Neural cell (in vitro differentiated cells): ENCODE measurements around the gene SLF2. TPM values are rescaled to one million over a fixed set of nuclear protein-coding genes. Genes with fewer than 3 reads are reported as not detected.

Source experiments
- H2AFZ ChIP-seq: fragments of 200-600, 300-800 bp; sonication (generic), shearing (Covaris generic); 2 replicates; pipeline ENCODE4 v1.6.0; 2014; ENCODE audit warnings: low read depth, mild to moderate bottlenecking, antibody characterized with exemption, low read length, moderate library complexity
- H3F3A ChIP-seq: fragments of 200-600 bp; shearing (Covaris generic); 2 replicates; pipeline ENCODE4 v1.6.1; 2016; ENCODE audit warnings: mild to moderate bottlenecking, moderate library complexity, mixed read lengths, antibody characterized with exemption, low read length; ENCODE audit not compliant: insufficient read depth, poor library complexity, severe bottlenecking
- H3K27ac ChIP-seq: fragments of 200-600, 300-800 bp; sonication (generic), shearing (Covaris generic); 2 replicates; pipeline ENCODE4 v1.5.1; 2014; ENCODE audit warnings: mild to moderate bottlenecking, low read length, moderate library complexity
- H3K27me3 ChIP-seq: fragments of 300-800, 200-600 bp; sonication (generic), shearing (Covaris generic); 2 replicates; pipeline ENCODE4 v1.6.0; 2014; ENCODE audit warnings: mild to moderate bottlenecking, low read depth, low read length, moderate library complexity; ENCODE audit not compliant: insufficient read depth
- H3K36me3 ChIP-seq: fragments of 300-800, 200-600 bp; sonication (generic), shearing (Covaris generic); 2 replicates; pipeline ENCODE4 v1.5.1; 2014; ENCODE audit warnings: mild to moderate bottlenecking, antibody characterized with exemption, low read length, moderate library complexity; ENCODE audit not compliant: insufficient read depth
- H3K4me2 ChIP-seq: fragments of 300-800, 200-600 bp; sonication (generic), shearing (Covaris generic); 2 replicates; pipeline ENCODE4 v1.6.0; 2014; ENCODE audit warnings: mild to moderate bottlenecking, low read length
- H3K4me3 ChIP-seq: fragments of 300-800, 200-600 bp; sonication (generic), shearing (Covaris generic); 2 replicates; pipeline ENCODE4 v1.5.1; 2014; ENCODE audit warnings: mild to moderate bottlenecking, low read length, moderate library complexity
- H3K79me2 ChIP-seq: fragments of 200-600 bp; shearing (Covaris generic); replicated peaks from 2 replicates; pipeline ENCODE4 v1.6.0; 2014; ENCODE audit warnings: mild to moderate bottlenecking, low read length, moderate library complexity; ENCODE audit not compliant: insufficient read depth
- H3K9ac ChIP-seq: fragments of 300-800, 200-600 bp; sonication (generic), shearing (Covaris generic); 2 replicates; pipeline ENCODE4 v1.6.1; 2016; ENCODE audit warnings: mild to moderate bottlenecking, low read length, mixed read lengths
- H3K9me2 ChIP-seq: fragments of 200-600 bp; shearing (Covaris generic); 2 replicates; pipeline ENCODE4 v1.6.1; 2016; ENCODE audit warnings: mild to moderate bottlenecking, low read length, mixed read lengths; ENCODE audit not compliant: insufficient read depth
- H3K9me3 ChIP-seq: fragments of 200-600, 300-800 bp; sonication (generic), shearing (Covaris generic); 2 replicates; pipeline ENCODE4 v1.6.1; 2016; ENCODE audit warnings: mild to moderate bottlenecking, mixed run types, low read length, moderate library complexity, mixed read lengths
- H4K20me1 ChIP-seq: fragments of 200-600 bp; shearing (Covaris generic); 2 replicates; pipeline ENCODE4 v1.6.1; 2016; ENCODE audit warnings: mild to moderate bottlenecking, mixed run types; ENCODE audit not compliant: insufficient read depth
- EP300 ChIP-seq: fragments of 450-650 bp; conservative IDR thresholded peaks from 2 replicates; pipeline ENCODE4 v1.6.1; 2014; ENCODE audit warnings: antibody characterized with exemption, mild to moderate bottlenecking, moderate library complexity; ENCODE audit not compliant: poor library complexity, severe bottlenecking
- EZH2 ChIP-seq: fragments of 200-600, 300-800 bp; shearing (Covaris generic), sonication (generic); IDR thresholded peaks from 2 replicates; pipeline ENCODE4 v1.6.1; 2014; ENCODE audit warnings: antibody characterized with exemption, low read length, borderline replicate concordance, mild to moderate bottlenecking; ENCODE audit not compliant: insufficient read depth, poor library complexity, severe bottlenecking
- MXI1 ChIP-seq: fragments of 450-650 bp; conservative IDR thresholded peaks from 2 replicates; pipeline ENCODE4 v1.6.1; 2014; ENCODE audit warnings: antibody characterized with exemption, mild to moderate bottlenecking; ENCODE audit not compliant: poor library complexity, severe bottlenecking
- POLR2AphosphoS5 ChIP-seq: IDR thresholded peaks from 2 replicates; pipeline ENCODE4 v1.6.1; 2012
- RAD21 ChIP-seq: fragments of 450-650 bp; conservative IDR thresholded peaks from 2 replicates; pipeline ENCODE4 v1.6.1; 2014; ENCODE audit warnings: antibody characterized with exemption, mild to moderate bottlenecking, moderate library complexity
- SMC3 ChIP-seq: fragments of 450-650 bp; conservative IDR thresholded peaks from 2 replicates; pipeline ENCODE4 v1.6.1; 2014; ENCODE audit warnings: antibody characterized with exemption, mild to moderate bottlenecking, moderate library complexity; ENCODE audit not compliant: poor library complexity
- TAF1 ChIP-seq: IDR thresholded peaks from 2 replicates; pipeline ENCODE4 v1.6.1; 2012; ENCODE audit warnings: low read depth
- polyA plus RNA-seq: library from polyadenylated mRNA; depleted of rRNA; stranded (reverse); fragments of >200 nt; gene quantifications from 2 replicates; pipeline ENCODE4 v1.2.3, GENCODE V29; 2014
- TF ChIP-seq, protein P1 (sequence below): IDR thresholded peaks from 2 replicates; pipeline ENCODE4 v1.6.1; 2012; ENCODE audit warnings: borderline replicate concordance
- TF ChIP-seq, protein P2 (sequence below): fragments of 450-650 bp; IDR thresholded peaks from 2 replicates; pipeline ENCODE4 v1.5.1; 2014; ENCODE audit warnings: antibody characterized with exemption, mild to moderate bottlenecking, moderate library complexity; ENCODE audit not compliant: poor library complexity, severe bottlenecking

Gene SLF2
- polyA plus RNA-seq, 1 donor from 2014 or later, result 43.0 TPM

DNA sequence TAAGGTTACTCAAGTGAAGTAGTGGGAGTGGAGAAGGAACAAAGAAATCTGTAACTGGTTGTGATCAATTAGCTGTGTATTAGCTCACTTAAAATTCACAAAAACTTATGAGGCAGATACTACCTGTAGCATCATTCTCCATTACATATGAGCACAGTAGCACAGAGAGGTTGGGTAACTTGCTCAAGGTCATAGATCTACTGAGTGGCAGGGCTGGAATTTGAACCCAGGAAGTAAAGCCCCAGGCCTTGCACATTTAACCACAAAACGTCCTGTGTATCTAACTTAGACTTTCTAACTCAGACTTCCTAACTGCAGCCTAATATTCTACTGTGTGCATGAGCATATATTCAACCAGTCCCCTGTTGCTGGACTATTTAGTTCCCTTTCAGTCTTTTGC lies 5.6 kb upstream of the SLF2 start:
- Histone ChIP-seq H3K79me2 (no peaks in the 10 kb centered on the region), H3K9ac (no peak overlapping the region), H3K27ac (no peak overlapping the region), H3K36me3 (no peaks in the 10 kb centered on the region), H3K9me3 (no peaks in the 10 kb centered on the region), H3K9me2 (no peaks in the 10 kb centered on the region), H3K27me3 (no peaks in the 10 kb centered on the region), H3K4me2 (no peak overlapping the region), H3K4me3 (no peak overlapping the region), H3F3A (peaks cover 5% of the 10 kb centered on the region), H2AFZ (no peak overlapping the region), H4K20me1 (no peaks in the 10 kb centered on the region)
- TF ChIP-seq MXI1, result no peak
- TF ChIP-seq, protein P1, sequence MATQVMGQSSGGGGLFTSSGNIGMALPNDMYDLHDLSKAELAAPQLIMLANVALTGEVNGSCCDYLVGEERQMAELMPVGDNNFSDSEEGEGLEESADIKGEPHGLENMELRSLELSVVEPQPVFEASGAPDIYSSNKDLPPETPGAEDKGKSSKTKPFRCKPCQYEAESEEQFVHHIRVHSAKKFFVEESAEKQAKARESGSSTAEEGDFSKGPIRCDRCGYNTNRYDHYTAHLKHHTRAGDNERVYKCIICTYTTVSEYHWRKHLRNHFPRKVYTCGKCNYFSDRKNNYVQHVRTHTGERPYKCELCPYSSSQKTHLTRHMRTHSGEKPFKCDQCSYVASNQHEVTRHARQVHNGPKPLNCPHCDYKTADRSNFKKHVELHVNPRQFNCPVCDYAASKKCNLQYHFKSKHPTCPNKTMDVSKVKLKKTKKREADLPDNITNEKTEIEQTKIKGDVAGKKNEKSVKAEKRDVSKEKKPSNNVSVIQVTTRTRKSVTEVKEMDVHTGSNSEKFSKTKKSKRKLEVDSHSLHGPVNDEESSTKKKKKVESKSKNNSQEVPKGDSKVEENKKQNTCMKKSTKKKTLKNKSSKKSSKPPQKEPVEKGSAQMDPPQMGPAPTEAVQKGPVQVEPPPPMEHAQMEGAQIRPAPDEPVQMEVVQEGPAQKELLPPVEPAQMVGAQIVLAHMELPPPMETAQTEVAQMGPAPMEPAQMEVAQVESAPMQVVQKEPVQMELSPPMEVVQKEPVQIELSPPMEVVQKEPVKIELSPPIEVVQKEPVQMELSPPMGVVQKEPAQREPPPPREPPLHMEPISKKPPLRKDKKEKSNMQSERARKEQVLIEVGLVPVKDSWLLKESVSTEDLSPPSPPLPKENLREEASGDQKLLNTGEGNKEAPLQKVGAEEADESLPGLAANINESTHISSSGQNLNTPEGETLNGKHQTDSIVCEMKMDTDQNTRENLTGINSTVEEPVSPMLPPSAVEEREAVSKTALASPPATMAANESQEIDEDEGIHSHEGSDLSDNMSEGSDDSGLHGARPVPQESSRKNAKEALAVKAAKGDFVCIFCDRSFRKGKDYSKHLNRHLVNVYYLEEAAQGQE, result no peak
- TF ChIP-seq POLR2AphosphoS5, result no peak
- TF ChIP-seq RAD21, result no peak
- TF ChIP-seq, protein P2, sequence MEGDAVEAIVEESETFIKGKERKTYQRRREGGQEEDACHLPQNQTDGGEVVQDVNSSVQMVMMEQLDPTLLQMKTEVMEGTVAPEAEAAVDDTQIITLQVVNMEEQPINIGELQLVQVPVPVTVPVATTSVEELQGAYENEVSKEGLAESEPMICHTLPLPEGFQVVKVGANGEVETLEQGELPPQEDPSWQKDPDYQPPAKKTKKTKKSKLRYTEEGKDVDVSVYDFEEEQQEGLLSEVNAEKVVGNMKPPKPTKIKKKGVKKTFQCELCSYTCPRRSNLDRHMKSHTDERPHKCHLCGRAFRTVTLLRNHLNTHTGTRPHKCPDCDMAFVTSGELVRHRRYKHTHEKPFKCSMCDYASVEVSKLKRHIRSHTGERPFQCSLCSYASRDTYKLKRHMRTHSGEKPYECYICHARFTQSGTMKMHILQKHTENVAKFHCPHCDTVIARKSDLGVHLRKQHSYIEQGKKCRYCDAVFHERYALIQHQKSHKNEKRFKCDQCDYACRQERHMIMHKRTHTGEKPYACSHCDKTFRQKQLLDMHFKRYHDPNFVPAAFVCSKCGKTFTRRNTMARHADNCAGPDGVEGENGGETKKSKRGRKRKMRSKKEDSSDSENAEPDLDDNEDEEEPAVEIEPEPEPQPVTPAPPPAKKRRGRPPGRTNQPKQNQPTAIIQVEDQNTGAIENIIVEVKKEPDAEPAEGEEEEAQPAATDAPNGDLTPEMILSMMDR, result no peak
- TF ChIP-seq TAF1, result no peak
- TF ChIP-seq SMC3, result no peak
- no peak for TF ChIP-seq EP300
- TF ChIP-seq EZH2, result no peak

DNA sequence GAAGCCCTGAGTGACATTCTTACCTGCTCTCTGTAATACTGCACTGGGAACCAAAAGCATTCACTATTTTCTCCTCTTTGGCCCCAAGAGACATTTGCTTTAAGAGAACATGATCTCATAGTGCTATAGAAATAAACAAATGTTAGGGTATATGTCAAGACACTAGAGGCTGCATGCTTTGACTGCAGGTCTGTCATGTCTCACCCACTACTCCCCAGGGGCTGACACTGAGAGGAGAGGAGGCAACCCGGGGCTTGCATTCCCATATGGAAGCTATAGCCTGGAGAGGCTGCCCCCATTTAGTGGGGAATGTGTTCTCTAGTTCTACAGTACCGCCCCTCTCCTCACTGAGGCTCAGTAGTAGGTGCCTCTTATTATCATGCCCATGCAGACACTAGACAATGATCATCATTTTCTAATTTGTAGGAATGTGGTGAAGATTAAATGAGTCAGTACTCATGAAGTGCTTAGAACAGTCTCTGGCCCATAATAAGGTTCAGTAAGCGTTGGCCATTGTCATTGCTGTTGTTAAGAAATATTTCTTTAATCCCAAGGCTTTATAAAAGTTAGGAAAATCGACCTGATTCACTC lies 4.9 kb upstream of the SLF2 start:
- TF ChIP-seq MXI1 (no peak), EZH2 (no peak), TAF1 (no peak), EP300 (no peak), RAD21 (no peak), SMC3 (no peak), POLR2AphosphoS5 (no peak)
- TF ChIP-seq, protein P2, result no peak
- TF ChIP-seq, protein P1, result no peak
- H3K36me3 ChIP-seq, result no peaks in the 10 kb centered on the region

More for the DNA sequence above, 4.9 kb upstream of the SLF2 start:
- Histone ChIP-seq H3K9me3 (no peaks in the 10 kb centered on the region), H3K4me2 (no peak overlapping the region), H3K79me2 (no peaks in the 10 kb centered on the region), H3K4me3 (no peak overlapping the region), H3K9ac (no peak overlapping the region), H4K20me1 (no peaks in the 10 kb centered on the region), H2AFZ (no peak overlapping the region), H3F3A (peaks cover 5% of the 10 kb centered on the region), H3K9me2 (no peaks in the 10 kb centered on the region), H3K27ac (no peak overlapping the region), H3K27me3 (no peaks in the 10 kb centered on the region)
